B cell (primary cell): ENCODE results near the gene TMEM238.

Source experiments
- EZH2 ChIP-seq: IDR thresholded peaks from 2 replicates; pipeline ENCODE4 v1.6.1; 2012; ENCODE audit warnings: borderline replicate concordance, low read depth, mild to moderate bottlenecking, moderate library complexity, low read length; ENCODE audit not compliant: insufficient read depth, poor library complexity, severe bottlenecking
- TF ChIP-seq, protein P1 (sequence below): fragments of 200-600 bp; IDR thresholded peaks from one replicate; pipeline ENCODE4 v1.8.0; 2022; ENCODE audit warnings: antibody characterized with exemption, mild to moderate bottlenecking

DNA sequence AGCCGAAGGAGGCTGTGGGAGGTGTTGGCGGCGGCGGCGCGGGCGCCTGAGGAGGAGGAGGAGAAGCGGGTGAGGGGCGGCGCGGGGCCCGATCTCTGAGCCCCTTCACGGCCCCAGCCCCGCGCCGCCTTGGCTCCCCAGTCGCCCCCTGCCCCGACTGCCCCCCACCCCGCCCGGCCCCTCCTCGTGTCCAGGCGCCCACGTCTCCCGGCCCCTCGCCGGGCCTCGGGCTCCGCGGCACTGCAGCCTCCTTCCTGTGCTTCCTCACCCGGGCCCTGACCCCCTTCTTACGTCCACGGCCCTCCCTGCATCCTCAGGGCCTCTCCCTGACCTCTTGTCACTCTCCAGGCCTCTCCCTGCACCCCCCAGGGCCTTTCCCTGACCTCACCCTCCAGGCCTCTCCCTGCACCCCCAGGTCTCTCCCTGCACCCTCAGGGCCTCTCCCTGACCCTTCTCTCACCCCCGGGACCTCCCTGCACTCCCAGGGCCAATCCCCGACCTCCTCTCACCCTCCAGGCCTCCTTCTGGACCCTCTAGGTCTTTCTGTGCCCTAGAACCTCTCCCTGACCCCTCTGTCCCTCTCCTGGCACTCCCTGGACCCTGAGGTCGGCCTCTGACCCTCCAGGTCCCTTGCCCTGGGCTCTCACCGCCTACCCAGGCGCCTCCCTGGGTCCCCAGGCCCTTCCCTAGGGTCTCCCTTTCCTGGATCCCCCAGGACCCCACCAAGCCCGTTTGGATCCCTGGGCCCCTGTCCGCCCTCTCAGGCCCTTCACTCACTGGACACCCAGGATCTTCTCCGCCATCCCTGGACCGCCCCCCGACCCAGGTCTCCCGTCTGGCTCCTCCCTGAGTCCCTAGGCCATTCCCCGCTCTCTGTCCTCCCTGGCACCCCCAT lies 44.0 kb downstream of the TMEM238 start:
- TF ChIP-seq, protein P1, sequence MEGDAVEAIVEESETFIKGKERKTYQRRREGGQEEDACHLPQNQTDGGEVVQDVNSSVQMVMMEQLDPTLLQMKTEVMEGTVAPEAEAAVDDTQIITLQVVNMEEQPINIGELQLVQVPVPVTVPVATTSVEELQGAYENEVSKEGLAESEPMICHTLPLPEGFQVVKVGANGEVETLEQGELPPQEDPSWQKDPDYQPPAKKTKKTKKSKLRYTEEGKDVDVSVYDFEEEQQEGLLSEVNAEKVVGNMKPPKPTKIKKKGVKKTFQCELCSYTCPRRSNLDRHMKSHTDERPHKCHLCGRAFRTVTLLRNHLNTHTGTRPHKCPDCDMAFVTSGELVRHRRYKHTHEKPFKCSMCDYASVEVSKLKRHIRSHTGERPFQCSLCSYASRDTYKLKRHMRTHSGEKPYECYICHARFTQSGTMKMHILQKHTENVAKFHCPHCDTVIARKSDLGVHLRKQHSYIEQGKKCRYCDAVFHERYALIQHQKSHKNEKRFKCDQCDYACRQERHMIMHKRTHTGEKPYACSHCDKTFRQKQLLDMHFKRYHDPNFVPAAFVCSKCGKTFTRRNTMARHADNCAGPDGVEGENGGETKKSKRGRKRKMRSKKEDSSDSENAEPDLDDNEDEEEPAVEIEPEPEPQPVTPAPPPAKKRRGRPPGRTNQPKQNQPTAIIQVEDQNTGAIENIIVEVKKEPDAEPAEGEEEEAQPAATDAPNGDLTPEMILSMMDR: no peak
- TF ChIP-seq EZH2: no peak
